GM23338 (cell line): Measurements from ENCODE around the gene WSCD1. TPM values are rescaled to one million over a fixed set of nuclear protein-coding genes. Genes with fewer than 3 reads are reported as not detected.

Experiments
- ATAC-seq: fragments of 200-7000 bp; cut with Tn5 transposase; 3 replicates; pipeline ENCODE4 v1.9.1; 2020
- DNase-seq: peaks from one replicate; pipeline ENCODE4 v3.0.0-alpha.2; 2015; ENCODE audit warnings: low spot score
- H2AFZ ChIP-seq: fragments of 200-600 bp; sonication (generic); 2 replicates; pipeline ENCODE4 v1.8.0; 2016; ENCODE audit warnings: antibody characterized with exemption, mild to moderate bottlenecking, moderate library complexity
- H3F3A ChIP-seq: fragments of 200-600 bp; sonication (generic); replicated peaks from 2 replicates; pipeline ENCODE4 v1.8.0; 2017; ENCODE audit warnings: antibody characterized with exemption, mixed run types, low read depth
- H3K27ac ChIP-seq: fragments of 200-600 bp; sonication (generic); 2 replicates; pipeline ENCODE4 v1.6.1; 2016; ENCODE audit warnings: low read depth
- H3K27me3 ChIP-seq: fragments of 200-600 bp; sonication (generic); 2 replicates; pipeline ENCODE4 v1.8.0; 2016; ENCODE audit warnings: mild to moderate bottlenecking, mixed run types, moderate library complexity; ENCODE audit not compliant: insufficient read depth
- H3K36me3 ChIP-seq: fragments of 200-600 bp; sonication (generic); 2 replicates; pipeline ENCODE4 v1.8.0; 2016; ENCODE audit warnings: mild to moderate bottlenecking; ENCODE audit not compliant: insufficient read depth
- H3K4me1 ChIP-seq: fragments of 200-600 bp; sonication (generic); 2 replicates; pipeline ENCODE4 v1.8.0; 2016; ENCODE audit warnings: mild to moderate bottlenecking, moderate library complexity; ENCODE audit not compliant: insufficient read depth
- H3K4me2 ChIP-seq: fragments of 200-600 bp; sonication (generic); 2 replicates; pipeline ENCODE4 v1.7.1; 2017; ENCODE audit warnings: mixed run types
- H3K4me3 ChIP-seq: fragments of 200-600 bp; sonication (generic); 2 replicates; pipeline ENCODE4 v1.6.1; 2016; ENCODE audit warnings: mixed run types
- H3K79me2 ChIP-seq: fragments of 200-600 bp; sonication (generic); replicated peaks from 2 replicates; pipeline ENCODE4 v1.8.0; 2017; ENCODE audit warnings: mild to moderate bottlenecking; ENCODE audit not compliant: insufficient read depth
- H3K9me2 ChIP-seq: fragments of 200-600 bp; sonication (generic); 2 replicates; pipeline ENCODE4 v1.8.0; 2017; ENCODE audit not compliant: insufficient read depth
- H4K20me1 ChIP-seq: fragments of 200-600 bp; sonication (generic); replicated peaks from 2 replicates; pipeline ENCODE4 v1.8.0; 2017; ENCODE audit warnings: mild to moderate bottlenecking; ENCODE audit not compliant: insufficient read depth
- H3K27ac Mint-ChIP-seq: 2 replicates; pipeline ENCODE4 v1.8.0; 2020; ENCODE audit warnings: inconsistent platforms, mild to moderate bottlenecking, moderate library complexity, mixed read lengths
- H3K27me3 Mint-ChIP-seq: 3 replicates; pipeline ENCODE4 v1.8.0; 2022; ENCODE audit warnings: low read depth, mild to moderate bottlenecking, moderate library complexity, mixed read lengths, inconsistent platforms; ENCODE audit not compliant: insufficient read depth, poor library complexity
- H3K36me3 Mint-ChIP-seq: 3 replicates; pipeline ENCODE4 v1.8.0; 2021; ENCODE audit warnings: low read depth, mild to moderate bottlenecking, inconsistent platforms, moderate library complexity, mixed read lengths
- H3K4me1 Mint-ChIP-seq: 3 replicates; pipeline ENCODE4 v1.8.0; 2020; ENCODE audit warnings: mild to moderate bottlenecking, inconsistent platforms, mixed read lengths
- H3K4me3 Mint-ChIP-seq: 3 replicates; pipeline ENCODE4 v1.8.0; 2021; ENCODE audit warnings: moderate library complexity, mild to moderate bottlenecking, inconsistent platforms, mixed read lengths
- H3K9me3 Mint-ChIP-seq: 3 replicates; pipeline ENCODE4 v1.8.0; 2020; ENCODE audit warnings: moderate library complexity, mild to moderate bottlenecking, inconsistent platforms, mixed read lengths
- CREB1 ChIP-seq: fragments of 250-450 bp; sonication (Bioruptor Pico); IDR thresholded peaks from 2 replicates; pipeline ENCODE4 v1.5.0; 2020; ENCODE audit warnings: low read depth, mild to moderate bottlenecking, moderate library complexity
- ETS1 ChIP-seq: IDR thresholded peaks from 2 replicates; pipeline ENCODE4 v1.6.1; 2016; ENCODE audit warnings: antibody characterized with exemption
- EZH2phosphoT487 ChIP-seq: fragments of 200-600 bp; sonication (generic); IDR thresholded peaks from one replicate; pipeline ENCODE4 v1.8.1; 2018; ENCODE audit warnings: antibody characterized with exemption; ENCODE audit not compliant: unreplicated experiment
- JUNB ChIP-seq: IDR thresholded peaks from one replicate; pipeline ENCODE4 v1.6.1; 2016; ENCODE audit warnings: antibody characterized with exemption; ENCODE audit not compliant: unreplicated experiment
- NANOG ChIP-seq: IDR thresholded peaks from 2 replicates; pipeline ENCODE4 v1.6.1; 2016; ENCODE audit warnings: antibody characterized with exemption, borderline replicate concordance
- POLR2AphosphoS5 ChIP-seq: IDR thresholded peaks from 2 replicates; pipeline ENCODE4 v1.6.1; 2016; ENCODE audit warnings: antibody characterized with exemption, low read depth
- REST ChIP-seq: IDR thresholded peaks from one replicate; pipeline ENCODE4 v1.6.1; 2018; ENCODE audit warnings: antibody characterized with exemption; ENCODE audit not compliant: unreplicated experiment
- ZNF462 ChIP-seq: fragments of 250-450 bp; sonication (Bioruptor Pico); IDR thresholded peaks from 2 replicates; pipeline ENCODE4 v1.5.0; 2020; ENCODE audit warnings: mild to moderate bottlenecking, moderate library complexity
- polyA plus RNA-seq: library from polyadenylated mRNA; unstranded; fragments of >200 nt; fragmentation: Nextera tagmentation; extraction: Ambion mirVana; gene quantifications from 2 replicates; pipeline ENCODE4 v1.2.1, GENCODE V29; 2016
- total RNA-seq: library from RNA; depleted of rRNA; stranded (reverse); fragments of >200 nt; shearing (Covaris generic); gene quantifications from 2 replicates; pipeline ENCODE4 v1.2.3, GENCODE V29; 2014

Gene WSCD1
- total and polyA plus RNA-seq, 2 experiments from 2014 or later = 6.1 to 38.9 TPM

GRCh38 chr17:6092903-6093468 lies 22.8 kb downstream of the WSCD1 start:
- no peak overlapping the region for H3K4me2 ChIP-seq
- Mint-ChIP-seq H3K9me3 (no peaks in the 10 kb centered on the region), H3K4me3 (no peak overlapping the region), H3K27ac (no peak overlapping the region), H3K27me3 (peaks cover 4% of the 10 kb centered on the region), H3K36me3 (peaks cover 59% of the 10 kb centered on the region), H3K4me1 (peaks cover 2% of the 10 kb centered on the region; the same call in 1 of the 3 replicates)
- no peak for TF ChIP-seq ZNF462 (CRISPR knock-in tag)
- no peak for TF ChIP-seq JUNB
- no peak for TF ChIP-seq CREB1 (CRISPR knock-in tag)
- no peak for TF ChIP-seq REST
- no peak for TF ChIP-seq ETS1
- TF ChIP-seq POLR2AphosphoS5 = no peak
- TF ChIP-seq NANOG = no peak
- TF ChIP-seq EZH2phosphoT487 = no peak
- no peak overlapping the region for H2AFZ ChIP-seq
- H3K27ac ChIP-seq = no peak overlapping the region
- ATAC-seq = no peak
- no peaks in the 10 kb centered on the region for H3K27me3 ChIP-seq
- no peaks in the 10 kb centered on the region; the same call in 1 of the 2 replicates for H3K4me1 ChIP-seq
- H3K79me2 ChIP-seq = no peaks in the 10 kb centered on the region
- H3K9me2 ChIP-seq = no peaks in the 10 kb centered on the region
- no peak for DNase-seq
- no peak overlapping the region for H3K4me3 ChIP-seq
- H3F3A ChIP-seq = no peaks in the 10 kb centered on the region
- H4K20me1 ChIP-seq = no peaks in the 10 kb centered on the region
- no peaks in the 10 kb centered on the region for H3K36me3 ChIP-seq
